ENCODE data around the gene SLC6A18.

SLC6A18 gene

GRCh38 chr5:1203968-1204692 is 21.1 kb upstream of the SLC6A18 start:
- no peak for DNase-seq

GRCh38 chr5:1204693-1205242 is 20.4 kb upstream of the SLC6A18 start:
- DNase-seq, result no peak

- DNase-seq, result no peak
Measured at GRCh38 chr5:1205255-1206180, 19.7 kb upstream of the SLC6A18 start.

GRCh38 chr5:1206521-1207412 is 18.4 kb upstream of the SLC6A18 start:
- DNase-seq, result no peak

- DNase-seq, result no peak
Measured at GRCh38 chr5:1207555-1207954, 17.6 kb upstream of the SLC6A18 start.

- DNase-seq, result no peak
Measured at GRCh38 chr5:1208221-1208742, 16.9 kb upstream of the SLC6A18 start.

- DNase-seq, result no peak
Measured at GRCh38 chr5:1208743-1209488, 16.3 kb upstream of the SLC6A18 start.

GRCh38 chr5:1209489-1209852 is 15.7 kb upstream of the SLC6A18 start:
- no peak for DNase-seq

- no peak for DNase-seq
Measured at GRCh38 chr5:1209896-1210776, 15.0 kb upstream of the SLC6A18 start.

- DNase-seq, result no peak
Measured at GRCh38 chr5:1210832-1211251, 14.3 kb upstream of the SLC6A18 start.

GRCh38 chr5:1211701-1212100 is 13.5 kb upstream of the SLC6A18 start:
- no peak for DNase-seq

- no peak for DNase-seq
Measured at GRCh38 chr5:1212271-1212670, 12.9 kb upstream of the SLC6A18 start.

GRCh38 chr5:1212881-1213280 is 12.3 kb upstream of the SLC6A18 start:
- no peak for DNase-seq

GRCh38 chr5:1213508-1214162 is 11.5 kb upstream of the SLC6A18 start:
- no peak for DNase-seq

GRCh38 chr5:1214163-1214935 is 10.8 kb upstream of the SLC6A18 start:
- DNase-seq, result no peak

GRCh38 chr5:1214936-1215220 is 10.3 kb upstream of the SLC6A18 start:
- DNase-seq, result no peak

- no peak for DNase-seq
Measured at GRCh38 chr5:1215320-1216096, 9.7 kb upstream of the SLC6A18 start.

- no peak for DNase-seq
Measured at GRCh38 chr5:1216211-1216917, 8.8 kb upstream of the SLC6A18 start.

All from amniotic stem cell (primary cell).